Fibroblast of pulmonary artery (primary cell): Measurements from ENCODE around the gene HPN.
A peak's percentile ranks its signal among the peaks of the same experiment; 100 is the strongest.

Experiments used
- DNase-seq: peaks from one replicate; pipeline ENCODE4 v3.0.0-alpha.2; 2010; ENCODE audit warnings: low read depth
- H3K4me3 ChIP-seq: replicated peaks from 2 replicates; pipeline ENCODE4 v1.5.1; 2011; ENCODE audit warnings: low read depth, mild to moderate bottlenecking, control low read depth, low read length, moderate library complexity
- CTCF ChIP-seq: IDR thresholded peaks from 2 replicates; pipeline ENCODE4 v1.5.1; 2011; ENCODE audit warnings: mild to moderate bottlenecking, control low read depth, low read length, inconsistent platforms; ENCODE audit errors: missing control alignments

HPN gene

GRCh38 chr19:34998777-34999497 is 42.6 kb upstream of the HPN start:
- peak overlapping the region; percentile 86 for H3K4me3 ChIP-seq
- no peak for DNase-seq
- no peak for TF ChIP-seq CTCF

- DNase-seq, result peak; percentile 92
- peak within 1 kb of the TSS; percentile 86 for H3K4me3 ChIP-seq
- TF ChIP-seq CTCF, result no peak
These were observed 41.8 kb upstream of the HPN start, which contains the start of gene GRAMD1A for GRCh38 chr19:34999498-35000337. Gene GRAMD1A, plus strand, starts transcription at chr19:35000323. Its CDS starts 156 bp downstream, at chr19:35000479.

- no peak for TF ChIP-seq CTCF
These were observed 41.2 kb upstream of the HPN start for GRCh38 chr19:35000338-35000646.

GRCh38 chr19:35000647-35001501 is 40.6 kb upstream of the HPN start:
- DNase-seq, result peak; percentile 50
- peak overlapping the region; percentile 86 for H3K4me3 ChIP-seq
- TF ChIP-seq CTCF, result no peak

More at GRCh38 chr19:35000338-35000646, 41.2 kb upstream of the HPN start:
- DNase-seq, result no peak
- peak overlapping the region; percentile 86 for H3K4me3 ChIP-seq

- TF ChIP-seq CTCF, result no peak
- H3K4me3 ChIP-seq, result peak overlapping the region; percentile 86
- no peak for DNase-seq
These were observed 39.4 kb upstream of the HPN start for GRCh38 chr19:35002037-35002535.

GRCh38 chr19:35004517-35005255 is 36.8 kb upstream of the HPN start:
- no peak overlapping the region for H3K4me3 ChIP-seq
- no peak for DNase-seq
- no peak for TF ChIP-seq CTCF
